GM21576 (cell line): ENCODE data around the gene AVPR2.
A peak's percentile ranks its signal among the peaks of the same experiment; 100 is the strongest.

Experiments
- ATAC-seq: cut with Tn5 transposase; IDR thresholded peaks from one replicate; pipeline ENCODE4 v1.9.1; 2021; ENCODE audit warnings: mild to moderate bottlenecking, moderate library complexity; ENCODE audit not compliant: unreplicated experiment

AVPR2 gene

GRCh38 chrX:153930011-153930910, 25.8 kb downstream of the AVPR2 start:
- no peak for ATAC-seq

GRCh38 chrX:153931151-153931550, 26.7 kb downstream of the AVPR2 start:
- no peak for ATAC-seq

GRCh38 chrX:153931748-153932147, 27.3 kb downstream of the AVPR2 start:
- no peak for ATAC-seq

GRCh38 chrX:153932220-153932915, 27.9 kb downstream of the AVPR2 start:
- ATAC-seq = no peak

GRCh38 chrX:153933748-153934147, 29.3 kb downstream of the AVPR2 start:
- ATAC-seq = no peak

- peak; percentile 4 for ATAC-seq
These were observed 29.8 kb downstream of the AVPR2 start for GRCh38 chrX:153934148-153934761.

- ATAC-seq = peak; percentile 87
These were observed 30.4 kb downstream of the AVPR2 start, which contains the start of gene NAA10 for GRCh38 chrX:153934762-153935325. Gene NAA10 (minus strand): TSS chrX:153935037. CDS start chrX:153934904, 133 bp downstream.

- no peak for ATAC-seq
These were observed 30.9 kb downstream of the AVPR2 start for GRCh38 chrX:153935326-153935851.

GRCh38 chrX:153937056-153937455, 32.6 kb downstream of the AVPR2 start:
- ATAC-seq = no peak

- no peak for ATAC-seq
These were observed 33.8 kb downstream of the AVPR2 start for GRCh38 chrX:153938226-153938786.

GRCh38 chrX:153939573-153939972, 35.1 kb downstream of the AVPR2 start:
- ATAC-seq = no peak

GRCh38 chrX:153941336-153942252, 37.1 kb downstream of the AVPR2 start:
- no peak for ATAC-seq

GRCh38 chrX:153944140-153944799, 39.8 kb downstream of the AVPR2 start, which contains the start of gene RENBP:
Gene RENBP (minus strand): TSS chrX:153944643. CDS start chrX:153944610, 33 bp downstream.
- ATAC-seq = no peak

- ATAC-seq = no peak
These were observed 40.3 kb downstream of the AVPR2 start for GRCh38 chrX:153944800-153945150.

- ATAC-seq = no peak
These were observed 41.8 kb downstream of the AVPR2 start for GRCh38 chrX:153945956-153946943.

GRCh38 chrX:153947009-153947769, 42.7 kb downstream of the AVPR2 start:
- ATAC-seq = peak; percentile 67

- no peak for ATAC-seq
These were observed 43.6 kb downstream of the AVPR2 start for GRCh38 chrX:153948002-153948466.
